Trophoblast cell (in vitro differentiated cells and primary cell): Measurements from ENCODE around the gene FPR1.

ENCODE experiments used
- DNase-seq, 2 donors: peaks; one replicate each; pipeline ENCODE4 v3.0.0-alpha.2; 2016
- H2AFZ ChIP-seq: 2 replicates; pipeline ENCODE4 v1.6.1; 2013; ENCODE audit warnings: low read length, moderate library complexity, mild to moderate bottlenecking; ENCODE audit not compliant: insufficient read depth, poor library complexity
- H2AK5ac ChIP-seq: 2 replicates; pipeline ENCODE4 v1.6.1; 2013; ENCODE audit warnings: mild to moderate bottlenecking, low read length
- H2BK120ac ChIP-seq: 2 replicates; pipeline ENCODE4 v1.6.1; 2013; ENCODE audit warnings: low read length, mild to moderate bottlenecking, moderate library complexity; ENCODE audit not compliant: insufficient read depth, poor library complexity
- H2BK12ac ChIP-seq: 2 replicates; pipeline ENCODE4 v1.6.1; 2013; ENCODE audit warnings: mild to moderate bottlenecking, low read length, moderate library complexity
- H2BK5ac ChIP-seq: 2 replicates; pipeline ENCODE4 v1.6.1; 2013; ENCODE audit warnings: low read length, low read depth, moderate library complexity, mild to moderate bottlenecking; ENCODE audit not compliant: poor library complexity
- H3K14ac ChIP-seq: 2 replicates; pipeline ENCODE4 v1.6.1; 2013; ENCODE audit warnings: mild to moderate bottlenecking, low read length
- H3K18ac ChIP-seq: 2 replicates; pipeline ENCODE4 v1.6.1; 2013; ENCODE audit warnings: mild to moderate bottlenecking, low read length
- H3K23ac ChIP-seq: 2 replicates; pipeline ENCODE4 v1.6.1; 2013; ENCODE audit warnings: low read length
- H3K27ac ChIP-seq: 2 replicates; pipeline ENCODE4 v1.5.1; 2013; ENCODE audit warnings: low read depth, mild to moderate bottlenecking, inconsistent platforms, low read length, moderate library complexity
- H3K27me3 ChIP-seq: 2 replicates; pipeline ENCODE4 v1.6.1; 2013; ENCODE audit warnings: inconsistent platforms, mild to moderate bottlenecking, low read length, moderate library complexity; ENCODE audit not compliant: insufficient read depth
- H3K36me3 ChIP-seq, 2 experiments: 1 replicate in 1 of 2; 2 replicates in 1 of 2; pipeline ENCODE4 v1.6.1; 2013; ENCODE audit warnings: low read length in 2 of 2, mild to moderate bottlenecking in 2 of 2, moderate library complexity in 1 of 2; ENCODE audit not compliant: insufficient read depth in 2 of 2, control insufficient read depth in 1 of 2
- H3K4ac ChIP-seq: 2 replicates; pipeline ENCODE4 v1.6.1; 2013; ENCODE audit warnings: low read depth, mild to moderate bottlenecking, low read length, moderate library complexity
- H3K4me1 ChIP-seq, 2 experiments: 1 replicate in 1 of 2; 2 replicates in 1 of 2; pipeline ENCODE4 v1.6.1; 2013; ENCODE audit warnings: low read length in 2 of 2, mild to moderate bottlenecking in 2 of 2, moderate library complexity in 1 of 2; ENCODE audit not compliant: insufficient read depth in 2 of 2, control insufficient read depth in 1 of 2
- H3K4me2 ChIP-seq: 2 replicates; pipeline ENCODE4 v1.6.1; 2013; ENCODE audit warnings: inconsistent platforms, mild to moderate bottlenecking, low read length, moderate library complexity
- H3K4me3 ChIP-seq: 2 replicates; pipeline ENCODE4 v1.5.1; 2013; ENCODE audit warnings: mild to moderate bottlenecking, low read depth, low read length, inconsistent platforms
- H3K79me1 ChIP-seq: one replicate; pipeline ENCODE4 v1.6.1; 2013; ENCODE audit warnings: low read length
- H3K79me2 ChIP-seq: 2 replicates; pipeline ENCODE4 v1.6.1; 2013; ENCODE audit warnings: low read length, mild to moderate bottlenecking; ENCODE audit not compliant: control insufficient read depth, insufficient read depth, poor library complexity
- H3K9ac ChIP-seq: 2 replicates; pipeline ENCODE4 v1.6.1; 2013; ENCODE audit warnings: mild to moderate bottlenecking, low read length
- H3K9me3 ChIP-seq: 2 replicates; pipeline ENCODE4 v1.6.1; 2013; ENCODE audit warnings: low read depth, mild to moderate bottlenecking, control low read depth, inconsistent platforms, low read length; ENCODE audit not compliant: insufficient read depth
- H4K12ac ChIP-seq: 2 replicates; pipeline ENCODE4 v1.6.1; 2013; ENCODE audit warnings: low read depth, mild to moderate bottlenecking, low read length, moderate library complexity
- H4K8ac ChIP-seq: 2 replicates; pipeline ENCODE4 v1.6.1; 2013; ENCODE audit warnings: low read depth, mild to moderate bottlenecking, low read length, moderate library complexity
- H4K91ac ChIP-seq: one replicate; pipeline ENCODE4 v1.6.1; 2013; ENCODE audit warnings: low read depth, mild to moderate bottlenecking, low read length, moderate library complexity
- WGBS: extraction: QIAGEN DNeasy Blood & Tissue Kit; methylation state at CpG from one replicate; pipeline ENCODE4 v1.1.7; 2013; ENCODE audit warnings: missing lambda C conversion rate; ENCODE audit not compliant: insufficient read length, insufficient coverage; ENCODE audit errors: extremely low coverage; 5-methylcytosine and 5-hydroxymethylcytosine counted together

FPR1 gene

GRCh38 chr19:51702103-51702824 is 49.4 kb downstream of the FPR1 start:
- Histone ChIP-seq H3K27ac (no peak overlapping the region), H2BK5ac (peak overlapping the region; percentile 12), H4K12ac (no peak overlapping the region), H4K8ac (no peak overlapping the region), H2AK5ac (no peak overlapping the region), H2BK120ac (no peak overlapping the region), H3K18ac (no peak overlapping the region), H4K91ac (no peak overlapping the region), H3K36me3 (peaks cover 73 to 75% of the 10 kb centered on the region in 2 experiments), H3K27me3 (no peaks in the 10 kb centered on the region), H3K79me2 (peaks cover 2% of the 10 kb centered on the region), H2BK12ac (no peak overlapping the region), H3K14ac (no peak overlapping the region), H3K79me1 (peaks cover 7% of the 10 kb centered on the region), H3K23ac (no peak overlapping the region), H3K4me3 (no peak overlapping the region), H2AFZ (no peak overlapping the region), H3K4me1 (peaks cover 17 to 32% of the 10 kb centered on the region in 2 experiments), H3K4me2 (peak overlapping the region; percentile 52), H3K9me3 (no peaks in the 10 kb centered on the region), H3K9ac (no peak overlapping the region), H3K4ac (no peak overlapping the region)
- DNase-seq = peak; percentile 90 to 92
- WGBS = no CpG with 5 or more reads among the region's 27 CpGs

DNA sequence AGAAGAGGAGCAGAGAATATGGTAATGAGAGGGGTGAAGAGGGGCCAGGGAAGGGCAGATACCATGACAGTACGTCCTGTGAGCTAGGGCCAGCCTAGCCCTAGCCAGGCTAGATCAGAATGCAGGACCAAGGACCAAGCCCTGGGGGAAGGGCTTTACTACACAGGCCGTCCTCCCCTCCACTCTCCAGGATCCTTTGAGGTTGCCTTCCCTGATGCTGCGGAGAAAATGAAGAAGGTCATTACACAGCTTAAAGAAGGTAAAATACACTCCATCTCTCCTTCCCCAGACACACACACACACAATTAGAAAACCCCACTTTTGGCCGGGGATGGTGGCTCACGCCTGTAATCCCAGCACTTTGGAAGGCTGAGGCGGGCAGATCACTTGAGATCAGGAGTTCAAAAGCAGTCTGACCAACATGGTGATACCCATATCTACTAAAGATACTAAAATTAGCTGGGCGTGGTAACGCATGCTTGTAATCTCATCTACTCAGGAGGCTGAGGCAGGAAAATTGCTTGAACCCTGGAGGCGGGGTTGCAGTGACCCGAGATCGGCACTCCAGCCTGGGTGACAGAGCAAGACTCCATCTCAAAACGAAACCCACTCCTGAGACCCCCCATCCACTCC is 50.1 kb downstream of the FPR1 start:
- Histone ChIP-seq H3K36me3 (peaks cover 76 to 78% of the 10 kb centered on the region in 2 experiments), H3K23ac (no peak overlapping the region), H2BK12ac (no peak overlapping the region), H3K79me1 (peaks cover 7% of the 10 kb centered on the region), H3K79me2 (peaks cover 2% of the 10 kb centered on the region), H3K4me2 (no peak overlapping the region), H3K4ac (no peak overlapping the region), H3K4me1 (peaks cover 17 to 32% of the 10 kb centered on the region in 2 experiments), H2AFZ (no peak overlapping the region), H3K18ac (no peak overlapping the region), H4K91ac (no peak overlapping the region), H4K8ac (no peak overlapping the region), H4K12ac (no peak overlapping the region), H3K14ac (no peak overlapping the region), H3K9ac (no peak overlapping the region), H2AK5ac (no peak overlapping the region), H3K9me3 (no peaks in the 10 kb centered on the region), H3K27me3 (no peaks in the 10 kb centered on the region), H3K4me3 (no peak overlapping the region), H2BK120ac (no peak overlapping the region), H2BK5ac (no peak overlapping the region), H3K27ac (peak overlapping the region; percentile 20)
- peak in 1 of 2 donors; percentile 36 for DNase-seq
- WGBS = no CpG with 5 or more reads among the region's 12 CpGs

DNA sequence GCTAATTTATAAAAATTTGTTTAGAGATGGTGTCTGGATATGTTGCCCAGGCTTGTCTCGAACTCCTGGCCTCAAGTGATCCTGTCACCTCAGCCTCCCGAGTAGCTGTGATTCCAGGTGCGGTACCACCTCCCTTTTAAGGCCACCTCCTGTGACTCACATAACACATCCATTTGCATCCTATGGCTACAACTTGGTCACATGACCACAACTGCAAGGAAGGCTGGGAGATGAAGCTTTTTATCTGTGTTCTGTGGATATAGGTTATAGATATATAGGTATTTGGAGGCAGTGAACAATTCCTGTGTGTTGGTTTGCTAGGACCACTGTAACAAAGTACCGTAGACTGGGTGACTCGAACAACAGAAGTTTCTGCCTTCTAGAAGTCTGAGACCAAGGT is 52.5 kb downstream of the FPR1 start:
- DNase-seq = no peak
- H3K4me1 ChIP-seq = peaks cover 16 to 25% of the 10 kb centered on the region in 2 experiments
- H3K27me3 ChIP-seq = no peaks in the 10 kb centered on the region
- H4K8ac ChIP-seq = no peak overlapping the region
- no peak overlapping the region for H3K27ac ChIP-seq
- no peak overlapping the region for H3K4me3 ChIP-seq
- no peak overlapping the region for H4K12ac ChIP-seq
- no peaks in the 10 kb centered on the region for H3K9me3 ChIP-seq
- H3K9ac ChIP-seq = no peak overlapping the region
- no peak overlapping the region for H3K14ac ChIP-seq
- no peak overlapping the region for H3K23ac ChIP-seq
- H2AK5ac ChIP-seq = no peak overlapping the region
- WGBS = no CpG with 5 or more reads among the region's 5 CpGs
- no peak overlapping the region for H2BK5ac ChIP-seq
- H3K79me2 ChIP-seq = peaks cover 6% of the 10 kb centered on the region
- H3K36me3 ChIP-seq = peaks cover 74 to 77% of the 10 kb centered on the region in 2 experiments
- no peak overlapping the region for H2AFZ ChIP-seq
- H4K91ac ChIP-seq = no peak overlapping the region
- no peak overlapping the region for H2BK12ac ChIP-seq
- H3K4me2 ChIP-seq = no peak overlapping the region
- no peak overlapping the region for H2BK120ac ChIP-seq
- H3K18ac ChIP-seq = no peak overlapping the region
- peaks cover 2% of the 10 kb centered on the region for H3K79me1 ChIP-seq
- no peak overlapping the region for H3K4ac ChIP-seq

- Histone ChIP-seq H3K79me1 (no peaks in the 10 kb centered on the region), H3K9me3 (no peaks in the 10 kb centered on the region), H3K14ac (no peak overlapping the region), H4K8ac (no peak overlapping the region), H2AK5ac (no peak overlapping the region), H4K12ac (no peak overlapping the region), H3K18ac (no peak overlapping the region), H3K27me3 (no peaks in the 10 kb centered on the region), H4K91ac (no peak overlapping the region), H3K4ac (no peak overlapping the region), H2BK5ac (no peak overlapping the region), H3K79me2 (peaks cover 9% of the 10 kb centered on the region), H3K4me1 (peaks cover 18 to 25% of the 10 kb centered on the region in 2 experiments), H3K4me3 (no peak overlapping the region), H2AFZ (no peak overlapping the region), H3K36me3 (peaks cover 78 to 85% of the 10 kb centered on the region in 2 experiments), H3K23ac (no peak overlapping the region), H3K4me2 (no peak overlapping the region), H2BK12ac (no peak overlapping the region), H3K9ac (no peak overlapping the region), H3K27ac (no peak overlapping the region), H2BK120ac (no peak overlapping the region)
- no CpG with 5 or more reads among the region's 5 CpGs for WGBS
- no peak for DNase-seq
These were observed 53.4 kb downstream of the FPR1 start for GRCh38 chr19:51698296-51698695.
